Gastrocnemius medialis (tissue), 4 donors: ENCODE results near the gene LONP2.

Experiments used
- POLR2A ChIP-seq, 2 donors: fragments of 450-650 bp; IDR thresholded peaks; one replicate each; pipeline ENCODE4 v1.6.1; 2017; ENCODE audit warnings: antibody characterized with exemption in 2 of 2, mild to moderate bottlenecking in 2 of 2, moderate library complexity in 2 of 2
- TF ChIP-seq, protein P1 (sequence below), 5 experiments: fragments of 450-650 bp in 3 of 5; fragments of 200-600 bp in 2 of 5; sonication (generic) in 2 of 5; IDR thresholded peaks in 4 of 5; conservative IDR thresholded peaks in 1 of 5; 1 replicate in 4 of 5; 2 replicates in 1 of 5; pipeline ENCODE4 v1.5.1; 2016 to 2019; ENCODE audit warnings: antibody characterized with exemption in 5 of 5, mild to moderate bottlenecking in 3 of 5, moderate library complexity in 3 of 5

DNA sequence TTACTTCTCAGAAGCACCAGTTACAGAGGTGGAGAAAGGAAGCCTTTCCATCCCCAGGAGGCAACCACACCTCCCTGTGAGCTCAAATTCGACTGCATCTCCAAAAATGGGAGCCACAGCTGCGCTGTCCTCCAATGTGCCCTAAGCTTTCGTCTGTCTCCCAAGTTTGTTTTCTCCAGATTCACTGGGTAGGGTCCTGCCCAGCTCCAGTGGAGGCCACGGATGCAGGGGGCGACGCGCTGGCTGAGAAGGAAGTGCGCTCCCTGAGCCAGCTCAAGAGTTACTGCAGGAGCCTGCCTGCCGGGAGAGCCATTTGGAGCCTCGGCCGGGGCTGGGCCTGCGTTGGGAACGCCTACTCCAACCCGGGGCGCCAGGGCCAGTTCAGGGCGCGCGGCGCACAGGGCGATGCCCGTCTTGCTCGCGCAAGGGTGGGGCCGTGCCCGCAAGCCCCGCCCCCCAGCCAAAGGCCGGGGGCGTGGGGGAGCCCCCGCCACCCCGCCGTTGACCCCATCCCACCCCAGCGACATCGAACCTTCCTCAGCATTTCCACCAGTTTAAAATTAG lies 121.6 kb downstream of the LONP2 start:
- TF ChIP-seq, protein P1, sequence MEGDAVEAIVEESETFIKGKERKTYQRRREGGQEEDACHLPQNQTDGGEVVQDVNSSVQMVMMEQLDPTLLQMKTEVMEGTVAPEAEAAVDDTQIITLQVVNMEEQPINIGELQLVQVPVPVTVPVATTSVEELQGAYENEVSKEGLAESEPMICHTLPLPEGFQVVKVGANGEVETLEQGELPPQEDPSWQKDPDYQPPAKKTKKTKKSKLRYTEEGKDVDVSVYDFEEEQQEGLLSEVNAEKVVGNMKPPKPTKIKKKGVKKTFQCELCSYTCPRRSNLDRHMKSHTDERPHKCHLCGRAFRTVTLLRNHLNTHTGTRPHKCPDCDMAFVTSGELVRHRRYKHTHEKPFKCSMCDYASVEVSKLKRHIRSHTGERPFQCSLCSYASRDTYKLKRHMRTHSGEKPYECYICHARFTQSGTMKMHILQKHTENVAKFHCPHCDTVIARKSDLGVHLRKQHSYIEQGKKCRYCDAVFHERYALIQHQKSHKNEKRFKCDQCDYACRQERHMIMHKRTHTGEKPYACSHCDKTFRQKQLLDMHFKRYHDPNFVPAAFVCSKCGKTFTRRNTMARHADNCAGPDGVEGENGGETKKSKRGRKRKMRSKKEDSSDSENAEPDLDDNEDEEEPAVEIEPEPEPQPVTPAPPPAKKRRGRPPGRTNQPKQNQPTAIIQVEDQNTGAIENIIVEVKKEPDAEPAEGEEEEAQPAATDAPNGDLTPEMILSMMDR (IDR thresholded peaks at IDR 0.05 in 4 of 5, conservative IDR thresholded peaks at IDR 0.05 in 1 of 5): no peak
- TF ChIP-seq POLR2A (IDR thresholded peaks at IDR 0.05): peak; percentile 84 to 96
